ENCODE data around the gene TAF5L.

DNA sequence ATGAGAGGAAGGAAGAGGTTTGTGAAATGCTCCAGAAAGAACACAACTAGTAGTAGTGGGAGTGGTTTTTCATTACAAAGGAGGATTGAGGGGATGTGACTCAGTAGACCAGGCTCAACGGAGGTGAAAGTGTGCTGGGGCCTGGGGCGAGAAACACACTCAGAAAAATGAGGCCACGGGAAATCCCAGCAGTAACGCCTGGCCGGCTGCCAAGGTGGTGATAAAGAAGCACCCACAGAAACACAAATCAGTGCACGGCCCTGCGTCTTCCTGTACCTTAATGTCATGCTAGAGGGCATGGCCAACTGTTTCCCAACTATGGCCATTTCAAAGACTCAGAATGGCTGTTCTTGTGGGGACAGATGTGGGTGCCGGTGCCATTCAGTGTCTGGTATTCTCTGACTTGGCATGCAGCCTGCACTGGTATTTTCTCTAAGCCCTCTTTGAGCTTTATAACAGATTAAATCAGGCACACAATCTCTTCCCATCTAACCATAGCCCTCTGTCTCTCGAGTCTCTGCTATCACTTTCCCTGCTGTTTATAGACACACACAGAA, 38.3 kb upstream of the TAF5L start:
- TF ChIP-seq, protein P1, sequence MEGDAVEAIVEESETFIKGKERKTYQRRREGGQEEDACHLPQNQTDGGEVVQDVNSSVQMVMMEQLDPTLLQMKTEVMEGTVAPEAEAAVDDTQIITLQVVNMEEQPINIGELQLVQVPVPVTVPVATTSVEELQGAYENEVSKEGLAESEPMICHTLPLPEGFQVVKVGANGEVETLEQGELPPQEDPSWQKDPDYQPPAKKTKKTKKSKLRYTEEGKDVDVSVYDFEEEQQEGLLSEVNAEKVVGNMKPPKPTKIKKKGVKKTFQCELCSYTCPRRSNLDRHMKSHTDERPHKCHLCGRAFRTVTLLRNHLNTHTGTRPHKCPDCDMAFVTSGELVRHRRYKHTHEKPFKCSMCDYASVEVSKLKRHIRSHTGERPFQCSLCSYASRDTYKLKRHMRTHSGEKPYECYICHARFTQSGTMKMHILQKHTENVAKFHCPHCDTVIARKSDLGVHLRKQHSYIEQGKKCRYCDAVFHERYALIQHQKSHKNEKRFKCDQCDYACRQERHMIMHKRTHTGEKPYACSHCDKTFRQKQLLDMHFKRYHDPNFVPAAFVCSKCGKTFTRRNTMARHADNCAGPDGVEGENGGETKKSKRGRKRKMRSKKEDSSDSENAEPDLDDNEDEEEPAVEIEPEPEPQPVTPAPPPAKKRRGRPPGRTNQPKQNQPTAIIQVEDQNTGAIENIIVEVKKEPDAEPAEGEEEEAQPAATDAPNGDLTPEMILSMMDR (IDR thresholded peaks at IDR 0.05) = no peak
- TF ChIP-seq POLR2AphosphoS5 (IDR thresholded peaks at IDR 0.05) = no peak
- TF ChIP-seq POLR2A (IDR thresholded peaks at IDR 0.05) = no peak

Data from gastroesophageal sphincter (tissue), 3 donors.